SHP77 treated with DMSO at 0.1 percent for 48 hours (cell line): ENCODE results near the gene UBE2C.
"Not testable (repeated sequence)": the region's sequence is repeated elsewhere in the genome, so short reads cannot be mapped to it uniquely, and the experiment has no call there.

Source experiments
- DNase-seq: peaks from one replicate; lab custom pipeline; 2025; lab: John Stamatoyannopoulos, UW

The UBE2C gene

GRCh38 chr20:45797955-45798354, 14.5 kb upstream of the UBE2C start:
- DNase-seq = not testable (repeated sequence)

GRCh38 chr20:45798935-45799642, 13.4 kb upstream of the UBE2C start:
- peak; percentile 40 for DNase-seq

- no peak for DNase-seq
Measured at GRCh38 chr20:45801851-45802250, 10.6 kb upstream of the UBE2C start.

GRCh38 chr20:45810191-45810970, 2.1 kb upstream of the UBE2C start:
- no peak for DNase-seq

GRCh38 chr20:45813006-45813340, 529 bp downstream of the UBE2C start:
- no peak for DNase-seq

- no peak for DNase-seq
Measured at GRCh38 chr20:45813489-45813888, 1.0 kb downstream of the UBE2C start.

GRCh38 chr20:45814314-45814713, 1.9 kb downstream of the UBE2C start:
- no peak for DNase-seq

GRCh38 chr20:45816951-45817350, 4.5 kb downstream of the UBE2C start:
- no peak for DNase-seq

GRCh38 chr20:45817376-45818194, 5.1 kb downstream of the UBE2C start:
- no peak for DNase-seq

- DNase-seq = no peak
Measured at GRCh38 chr20:45818239-45818638, 5.8 kb downstream of the UBE2C start.

GRCh38 chr20:45819466-45819865, 7.0 kb downstream of the UBE2C start:
- DNase-seq = no peak

GRCh38 chr20:45821947-45822346, 9.5 kb downstream of the UBE2C start:
- no peak for DNase-seq

- no peak for DNase-seq
Measured at GRCh38 chr20:45822857-45823256, 10.4 kb downstream of the UBE2C start.

- DNase-seq = no peak
Measured at GRCh38 chr20:45823949-45824835, 11.7 kb downstream of the UBE2C start.

GRCh38 chr20:45826381-45827019, 14.1 kb downstream of the UBE2C start:
- DNase-seq = no peak

GRCh38 chr20:45827030-45827652, 14.7 kb downstream of the UBE2C start, which contains the start of gene TNNC2:
Gene TNNC2 (minus strand): TSS chr20:45827312. CDS start chr20:45827248, 64 bp downstream.
- no peak for DNase-seq

GRCh38 chr20:45827712-45828111, 15.3 kb downstream of the UBE2C start:
- DNase-seq = no peak

- no peak for DNase-seq
Measured at GRCh38 chr20:45828589-45828988, 16.1 kb downstream of the UBE2C start.

GRCh38 chr20:45829673-45830106, 17.2 kb downstream of the UBE2C start:
- DNase-seq = not testable (repeated sequence)

- DNase-seq = no peak
Measured at GRCh38 chr20:45832619-45833018, 20.2 kb downstream of the UBE2C start.
